Liver (tissue), 3 donors: ENCODE data around the gene AOPEP.

Experiments used
- CTCF ChIP-seq: fragments of 150-350 bp; IDR thresholded peaks from 2 replicates; pipeline ENCODE4 v1.5.1; 2017; ENCODE audit warnings: improper control_type of control experiment, low read depth, low read length; ENCODE audit not compliant: missing input control
- EGR1 ChIP-seq, 2 donors: IDR thresholded peaks; 2 replicates each; pipeline ENCODE4 v1.6.1; 2016 to 2018; ENCODE audit warnings: antibody characterized with exemption in 2 of 2, low read depth in 2 of 2
- GABPA ChIP-seq, 2 donors: IDR thresholded peaks in 1 of 2; conservative IDR thresholded peaks in 1 of 2; 2 replicates each; pipeline ENCODE4 v1.6.1; 2016; ENCODE audit warnings: antibody characterized with exemption in 2 of 2, mild to moderate bottlenecking in 1 of 2, moderate library complexity in 1 of 2
- MAX ChIP-seq: IDR thresholded peaks from 2 replicates; pipeline ENCODE4 v1.6.1; 2016; ENCODE audit warnings: antibody characterized with exemption
- SP1 ChIP-seq: IDR thresholded peaks from 2 replicates; pipeline ENCODE4 v1.6.1; 2018; ENCODE audit warnings: antibody characterized with exemption, mild to moderate bottlenecking
- TAF1 ChIP-seq: conservative IDR thresholded peaks from 2 replicates; pipeline ENCODE4 v1.6.1; 2016; ENCODE audit warnings: antibody characterized with exemption, mild to moderate bottlenecking
- TF ChIP-seq, protein P1 (sequence below): IDR thresholded peaks from 2 replicates; pipeline ENCODE4 v1.6.1; 2016; ENCODE audit warnings: antibody characterized with exemption
- donor health status: healthy.
- donor health status: healthy.

DNA sequence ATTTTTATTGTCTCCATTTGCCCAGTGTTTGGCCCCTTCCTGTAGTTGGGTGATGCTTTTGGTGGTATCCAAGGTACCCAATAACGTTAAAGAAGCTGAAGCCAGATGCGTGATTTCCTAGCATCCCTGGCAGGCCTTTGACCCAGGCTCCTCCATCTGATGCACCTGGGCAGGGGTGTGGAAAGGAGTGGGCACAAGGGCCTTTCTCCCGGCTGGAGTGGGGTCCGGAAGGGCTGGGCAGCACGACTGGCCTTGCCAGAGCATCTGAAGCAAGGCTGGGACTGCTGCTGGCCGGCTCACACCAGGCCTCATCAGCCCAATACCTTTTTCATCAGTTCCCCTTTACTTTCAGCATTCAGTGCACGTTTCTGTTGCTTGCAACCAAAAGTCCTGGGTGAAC lies 370.8 kb downstream of the AOPEP start:
- TF ChIP-seq CTCF (no peak), SP1 (no peak), GABPA (IDR thresholded peaks at IDR 0.05 in 1 of 2, conservative IDR thresholded peaks at IDR 0.05 in 1 of 2) (no peak), TAF1 (no peak), EGR1 (IDR thresholded peaks at IDR 0.05; ENCODE audit: low read depth in 2 of 2) (no peak), MAX (no peak)
- TF ChIP-seq, protein P1, sequence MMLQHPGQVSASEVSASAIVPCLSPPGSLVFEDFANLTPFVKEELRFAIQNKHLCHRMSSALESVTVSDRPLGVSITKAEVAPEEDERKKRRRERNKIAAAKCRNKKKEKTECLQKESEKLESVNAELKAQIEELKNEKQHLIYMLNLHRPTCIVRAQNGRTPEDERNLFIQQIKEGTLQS: no peak
